SU-DHL-6 (cell line): ENCODE results near the gene DPY19L1.

Experiments
- H2AFZ ChIP-seq: fragments of 200-600 bp; sonication (generic); 2 replicates; pipeline ENCODE4 v1.6.1; 2014; ENCODE audit warnings: low read depth, mild to moderate bottlenecking, moderate library complexity, mixed read lengths, antibody characterized with exemption, low read length; ENCODE audit not compliant: severe bottlenecking
- H3F3A ChIP-seq: fragments of 200-600 bp; shearing (Covaris generic); 2 replicates; pipeline ENCODE4 v1.6.0; 2016; ENCODE audit warnings: antibody characterized with exemption, mild to moderate bottlenecking; ENCODE audit not compliant: insufficient read depth
- H3K27ac ChIP-seq: fragments of 200-600 bp; sonication (generic); 2 replicates; pipeline ENCODE4 v1.5.1; 2016; ENCODE audit warnings: low read depth, mild to moderate bottlenecking, low read length, moderate library complexity, mixed read lengths
- H3K27me3 ChIP-seq: fragments of 200-600 bp; sonication (generic), shearing (Covaris generic); 2 replicates; pipeline ENCODE4 v1.6.0; 2014; ENCODE audit warnings: mild to moderate bottlenecking, low read length
- H3K36me3 ChIP-seq: fragments of 200-600 bp; sonication (generic); 2 replicates; pipeline ENCODE4 v1.6.1; 2014; ENCODE audit warnings: mild to moderate bottlenecking, low read length, mixed read lengths
- H3K4me2 ChIP-seq: fragments of 300-600, 200-600 bp; shearing (Covaris generic), sonication (generic); 2 replicates; pipeline ENCODE4 v1.6.0; 2014; ENCODE audit warnings: low read length, low read depth, mild to moderate bottlenecking; ENCODE audit not compliant: poor library complexity, severe bottlenecking
- H3K4me3 ChIP-seq: fragments of 200-600 bp; sonication (generic); 2 replicates; pipeline ENCODE4 v1.5.1; 2014; ENCODE audit warnings: antibody characterized with exemption, low read length, mild to moderate bottlenecking, mixed read lengths; ENCODE audit not compliant: insufficient read depth, poor library complexity, severe bottlenecking
- H3K79me2 ChIP-seq: fragments of 200-600 bp; sonication (generic); 2 replicates; pipeline ENCODE4 v1.6.1; 2014; ENCODE audit warnings: mild to moderate bottlenecking, low read length, moderate library complexity; ENCODE audit not compliant: insufficient read depth
- H3K9ac ChIP-seq: fragments of 200-600 bp; sonication (generic); 2 replicates; pipeline ENCODE4 v1.7.0; 2014; ENCODE audit warnings: mild to moderate bottlenecking, low read length
- H3K9me2 ChIP-seq: fragments of 200-600 bp; sonication (generic); replicated peaks from 2 replicates; pipeline ENCODE4 v1.6.1; 2014; ENCODE audit warnings: low read length; ENCODE audit not compliant: insufficient read depth
- H3K9me3 ChIP-seq: fragments of 200-600 bp; sonication (generic); 2 replicates; pipeline ENCODE4 v1.6.1; 2014; ENCODE audit warnings: low read length, mixed read lengths; ENCODE audit not compliant: insufficient read depth
- H4K20me1 ChIP-seq: fragments of 200-600 bp; sonication (generic); 2 replicates; pipeline ENCODE4 v1.6.1; 2014; ENCODE audit warnings: low read depth, mild to moderate bottlenecking, antibody characterized with exemption, low read length, moderate library complexity, mixed read lengths
- EZH2phosphoT487 ChIP-seq: fragments of 200-600 bp; sonication (generic), shearing (Covaris generic); conservative IDR thresholded peaks from 2 replicates; pipeline ENCODE4 v1.6.1; 2018; ENCODE audit warnings: mild to moderate bottlenecking, antibody characterized with exemption, low read length, moderate library complexity, mixed read lengths
- TF ChIP-seq, protein P1 (sequence below): fragments of 200-600 bp; sonication (generic); IDR thresholded peaks from one replicate; pipeline ENCODE4 v1.5.1; 2017; ENCODE audit warnings: antibody characterized with exemption, mild to moderate bottlenecking, low read length, moderate library complexity; ENCODE audit not compliant: insufficient read depth, poor library complexity, severe bottlenecking

Gene DPY19L1

DNA sequence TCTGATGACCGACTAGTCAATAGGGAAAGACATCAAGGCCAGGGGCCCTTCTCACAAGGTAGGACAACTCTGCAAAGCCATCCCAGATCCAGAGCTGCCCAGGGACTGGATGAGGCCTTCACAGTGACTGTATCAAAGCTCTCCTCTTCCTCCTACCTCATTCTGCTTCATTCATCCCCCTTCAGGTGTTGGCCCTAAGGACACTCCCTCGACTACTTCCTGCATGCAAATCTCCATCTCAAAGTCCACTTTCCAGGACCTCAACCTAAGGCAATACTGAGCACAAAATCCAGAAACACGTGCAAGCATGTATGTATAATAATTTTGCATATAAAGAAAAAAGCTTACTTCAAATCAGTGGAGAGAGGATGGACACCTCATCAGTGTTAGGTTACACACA lies 25.1 kb downstream of the DPY19L1 start:
- no peaks in the 10 kb centered on the region for H3K36me3 ChIP-seq
- H4K20me1 ChIP-seq, result no peaks in the 10 kb centered on the region
- TF ChIP-seq, protein P1, sequence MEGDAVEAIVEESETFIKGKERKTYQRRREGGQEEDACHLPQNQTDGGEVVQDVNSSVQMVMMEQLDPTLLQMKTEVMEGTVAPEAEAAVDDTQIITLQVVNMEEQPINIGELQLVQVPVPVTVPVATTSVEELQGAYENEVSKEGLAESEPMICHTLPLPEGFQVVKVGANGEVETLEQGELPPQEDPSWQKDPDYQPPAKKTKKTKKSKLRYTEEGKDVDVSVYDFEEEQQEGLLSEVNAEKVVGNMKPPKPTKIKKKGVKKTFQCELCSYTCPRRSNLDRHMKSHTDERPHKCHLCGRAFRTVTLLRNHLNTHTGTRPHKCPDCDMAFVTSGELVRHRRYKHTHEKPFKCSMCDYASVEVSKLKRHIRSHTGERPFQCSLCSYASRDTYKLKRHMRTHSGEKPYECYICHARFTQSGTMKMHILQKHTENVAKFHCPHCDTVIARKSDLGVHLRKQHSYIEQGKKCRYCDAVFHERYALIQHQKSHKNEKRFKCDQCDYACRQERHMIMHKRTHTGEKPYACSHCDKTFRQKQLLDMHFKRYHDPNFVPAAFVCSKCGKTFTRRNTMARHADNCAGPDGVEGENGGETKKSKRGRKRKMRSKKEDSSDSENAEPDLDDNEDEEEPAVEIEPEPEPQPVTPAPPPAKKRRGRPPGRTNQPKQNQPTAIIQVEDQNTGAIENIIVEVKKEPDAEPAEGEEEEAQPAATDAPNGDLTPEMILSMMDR, result no peak
- no peak for TF ChIP-seq EZH2phosphoT487
- H3K79me2 ChIP-seq, result no peaks in the 10 kb centered on the region
- H3K9ac ChIP-seq, result no peak overlapping the region
- no peaks in the 10 kb centered on the region for H3F3A ChIP-seq
- no peak overlapping the region for H3K27ac ChIP-seq
- H3K9me3 ChIP-seq, result no peaks in the 10 kb centered on the region
- no peak overlapping the region for H3K4me2 ChIP-seq
- H3K27me3 ChIP-seq, result no peaks in the 10 kb centered on the region
- no peaks in the 10 kb centered on the region for H3K9me2 ChIP-seq
- no peak overlapping the region for H2AFZ ChIP-seq
- no peak overlapping the region for H3K4me3 ChIP-seq

DNA sequence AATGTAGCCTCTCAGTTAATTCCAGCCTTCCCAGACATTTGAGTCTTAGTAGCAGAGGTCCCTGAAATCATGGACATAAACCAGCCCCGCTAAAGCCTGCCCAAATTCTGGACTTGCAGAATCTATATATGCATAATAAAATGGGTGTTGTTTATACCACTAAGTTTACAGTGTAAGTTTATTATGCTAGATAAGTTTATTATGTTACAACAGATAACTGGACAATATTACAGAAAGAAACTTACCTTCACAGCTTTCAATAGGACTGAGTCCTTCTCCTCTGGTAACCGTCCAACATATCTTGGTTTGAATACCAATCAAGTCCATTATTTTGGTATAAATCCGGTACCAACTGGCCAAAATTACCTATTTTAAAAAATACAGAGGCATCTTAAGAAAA lies 26.2 kb downstream of the DPY19L1 start:
- H3K4me2 ChIP-seq, result no peak overlapping the region
- no peaks in the 10 kb centered on the region for H3K27me3 ChIP-seq
- no peaks in the 10 kb centered on the region for H3K9me2 ChIP-seq
- no peak overlapping the region for H2AFZ ChIP-seq
- no peak overlapping the region for H3K4me3 ChIP-seq
- no peaks in the 10 kb centered on the region for H3K79me2 ChIP-seq
- no peaks in the 10 kb centered on the region for H3K9me3 ChIP-seq
- H3K27ac ChIP-seq, result no peak overlapping the region
- no peak overlapping the region for H3K9ac ChIP-seq
- no peaks in the 10 kb centered on the region for H3K36me3 ChIP-seq
- no peak for TF ChIP-seq EZH2phosphoT487
- TF ChIP-seq, protein P1, result no peak
- H3F3A ChIP-seq, result no peaks in the 10 kb centered on the region
- no peaks in the 10 kb centered on the region for H4K20me1 ChIP-seq

- Histone ChIP-seq H3K9me3 (no peaks in the 10 kb centered on the region), H3K79me2 (no peaks in the 10 kb centered on the region), H3K9ac (no peak overlapping the region), H3K9me2 (no peaks in the 10 kb centered on the region), H4K20me1 (no peaks in the 10 kb centered on the region), H3K27me3 (no peaks in the 10 kb centered on the region), H3K4me2 (no peak overlapping the region), H3K36me3 (no peaks in the 10 kb centered on the region), H2AFZ (no peak overlapping the region), H3F3A (no peaks in the 10 kb centered on the region), H3K27ac (no peak overlapping the region), H3K4me3 (no peak overlapping the region)
- no peak for TF ChIP-seq EZH2phosphoT487
- TF ChIP-seq, protein P1, result no peak
Measured at GRCh38 chr7:35007768-35008167, 29.5 kb downstream of the DPY19L1 start.
